Transverse colon (tissue), 4 donors: ENCODE results near the gene HNRNPF.

Experiments
- POLR2A ChIP-seq: fragments of 450-650 bp; IDR thresholded peaks from one replicate; pipeline ENCODE4 v1.6.1; 2016; ENCODE audit warnings: antibody characterized with exemption, mild to moderate bottlenecking, moderate library complexity
- POLR2AphosphoS5 ChIP-seq, 3 donors: sonication (generic); formaldehyde crosslinking; IDR thresholded peaks; one replicate each; pipeline ENCODE4 v1.6.1; 2016; ENCODE audit warnings: antibody characterized with exemption in 3 of 3
- TF ChIP-seq, protein P1 (sequence below), 5 experiments: fragments of 200-600 bp in 3 of 5; fragments of 450-650 bp in 2 of 5; sonication (generic) in 3 of 5; IDR thresholded peaks; 1 replicate in 2 of 5; 2 replicates in 3 of 5; pipeline ENCODE4 v1.5.1; 2016 to 2017; ENCODE audit warnings: antibody characterized with exemption in 5 of 5, inconsistent platforms in 3 of 5, mild to moderate bottlenecking in 2 of 5, moderate library complexity in 1 of 5

DNA sequence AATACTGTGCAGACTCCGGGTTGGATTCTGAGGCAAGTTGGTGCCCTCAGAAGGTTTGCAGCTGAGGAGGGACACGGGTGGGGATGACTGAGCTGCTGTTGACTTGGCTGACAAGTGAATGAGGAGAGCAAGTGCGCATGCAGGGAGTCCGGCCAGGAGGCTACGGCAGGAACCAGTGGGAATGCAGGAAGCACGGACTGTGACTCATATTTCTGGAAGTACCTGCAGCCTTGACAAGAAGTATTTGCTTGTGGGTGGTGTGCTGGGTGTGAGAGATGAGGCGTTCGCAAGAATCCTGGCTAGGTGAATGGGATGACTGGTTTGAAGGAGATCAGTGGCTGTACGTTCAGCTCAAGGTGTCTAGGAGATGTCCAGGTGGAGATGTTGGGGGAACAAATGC, 68.4 kb downstream of the HNRNPF start:
- TF ChIP-seq, protein P1, sequence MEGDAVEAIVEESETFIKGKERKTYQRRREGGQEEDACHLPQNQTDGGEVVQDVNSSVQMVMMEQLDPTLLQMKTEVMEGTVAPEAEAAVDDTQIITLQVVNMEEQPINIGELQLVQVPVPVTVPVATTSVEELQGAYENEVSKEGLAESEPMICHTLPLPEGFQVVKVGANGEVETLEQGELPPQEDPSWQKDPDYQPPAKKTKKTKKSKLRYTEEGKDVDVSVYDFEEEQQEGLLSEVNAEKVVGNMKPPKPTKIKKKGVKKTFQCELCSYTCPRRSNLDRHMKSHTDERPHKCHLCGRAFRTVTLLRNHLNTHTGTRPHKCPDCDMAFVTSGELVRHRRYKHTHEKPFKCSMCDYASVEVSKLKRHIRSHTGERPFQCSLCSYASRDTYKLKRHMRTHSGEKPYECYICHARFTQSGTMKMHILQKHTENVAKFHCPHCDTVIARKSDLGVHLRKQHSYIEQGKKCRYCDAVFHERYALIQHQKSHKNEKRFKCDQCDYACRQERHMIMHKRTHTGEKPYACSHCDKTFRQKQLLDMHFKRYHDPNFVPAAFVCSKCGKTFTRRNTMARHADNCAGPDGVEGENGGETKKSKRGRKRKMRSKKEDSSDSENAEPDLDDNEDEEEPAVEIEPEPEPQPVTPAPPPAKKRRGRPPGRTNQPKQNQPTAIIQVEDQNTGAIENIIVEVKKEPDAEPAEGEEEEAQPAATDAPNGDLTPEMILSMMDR (IDR thresholded peaks at IDR 0.05) = no peak
- no peak for TF ChIP-seq POLR2A
- no peak for TF ChIP-seq POLR2AphosphoS5 (IDR thresholded peaks at IDR 0.05)
